ENCODE measurements around the gene EVL.

DNA sequence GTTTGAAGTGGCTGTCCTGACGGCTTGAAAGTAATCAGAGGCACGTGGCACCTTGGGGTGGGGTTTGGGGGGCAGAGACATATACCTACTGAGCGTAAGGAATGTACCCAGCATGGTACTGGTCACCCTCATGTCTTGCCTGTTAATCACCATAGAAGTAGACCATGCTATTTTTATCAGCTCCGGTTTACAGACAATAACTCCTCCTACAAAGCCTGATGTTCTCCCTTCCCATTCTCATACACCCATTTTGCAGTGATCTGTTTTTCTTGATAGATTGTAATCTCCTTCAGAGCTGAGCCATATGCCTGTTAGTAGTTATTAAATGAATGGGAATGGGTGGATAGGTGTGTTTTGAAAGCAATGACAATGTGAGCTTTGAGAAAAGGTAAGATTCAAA is 10.5 kb downstream of the EVL start:
- no peak for TF ChIP-seq POLR2A (IDR thresholded peaks at IDR 0.05)
- TF ChIP-seq, protein P1, sequence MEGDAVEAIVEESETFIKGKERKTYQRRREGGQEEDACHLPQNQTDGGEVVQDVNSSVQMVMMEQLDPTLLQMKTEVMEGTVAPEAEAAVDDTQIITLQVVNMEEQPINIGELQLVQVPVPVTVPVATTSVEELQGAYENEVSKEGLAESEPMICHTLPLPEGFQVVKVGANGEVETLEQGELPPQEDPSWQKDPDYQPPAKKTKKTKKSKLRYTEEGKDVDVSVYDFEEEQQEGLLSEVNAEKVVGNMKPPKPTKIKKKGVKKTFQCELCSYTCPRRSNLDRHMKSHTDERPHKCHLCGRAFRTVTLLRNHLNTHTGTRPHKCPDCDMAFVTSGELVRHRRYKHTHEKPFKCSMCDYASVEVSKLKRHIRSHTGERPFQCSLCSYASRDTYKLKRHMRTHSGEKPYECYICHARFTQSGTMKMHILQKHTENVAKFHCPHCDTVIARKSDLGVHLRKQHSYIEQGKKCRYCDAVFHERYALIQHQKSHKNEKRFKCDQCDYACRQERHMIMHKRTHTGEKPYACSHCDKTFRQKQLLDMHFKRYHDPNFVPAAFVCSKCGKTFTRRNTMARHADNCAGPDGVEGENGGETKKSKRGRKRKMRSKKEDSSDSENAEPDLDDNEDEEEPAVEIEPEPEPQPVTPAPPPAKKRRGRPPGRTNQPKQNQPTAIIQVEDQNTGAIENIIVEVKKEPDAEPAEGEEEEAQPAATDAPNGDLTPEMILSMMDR (IDR thresholded peaks at IDR 0.05) = no peak

Measured in testis (tissue), 2 donors.